GM23338 (cell line): ENCODE results near the gene ING1. TPM values are rescaled to one million over a fixed set of nuclear protein-coding genes. Genes with fewer than 3 reads are reported as not detected.

Source experiments
- ATAC-seq: fragments of 200-7000 bp; cut with Tn5 transposase; 3 replicates; pipeline ENCODE4 v1.9.1; 2020
- DNase-seq: peaks from one replicate; pipeline ENCODE4 v3.0.0-alpha.2; 2015; ENCODE audit warnings: low spot score
- H2AFZ ChIP-seq: fragments of 200-600 bp; sonication (generic); 2 replicates; pipeline ENCODE4 v1.8.0; 2016; ENCODE audit warnings: antibody characterized with exemption, mild to moderate bottlenecking, moderate library complexity
- H3F3A ChIP-seq: fragments of 200-600 bp; sonication (generic); replicated peaks from 2 replicates; pipeline ENCODE4 v1.8.0; 2017; ENCODE audit warnings: antibody characterized with exemption, mixed run types, low read depth
- H3K27ac ChIP-seq: fragments of 200-600 bp; sonication (generic); 2 replicates; pipeline ENCODE4 v1.6.1; 2016; ENCODE audit warnings: low read depth
- H3K27me3 ChIP-seq: fragments of 200-600 bp; sonication (generic); 2 replicates; pipeline ENCODE4 v1.8.0; 2016; ENCODE audit warnings: mild to moderate bottlenecking, mixed run types, moderate library complexity; ENCODE audit not compliant: insufficient read depth
- H3K36me3 ChIP-seq: fragments of 200-600 bp; sonication (generic); 2 replicates; pipeline ENCODE4 v1.8.0; 2016; ENCODE audit warnings: mild to moderate bottlenecking; ENCODE audit not compliant: insufficient read depth
- H3K4me1 ChIP-seq: fragments of 200-600 bp; sonication (generic); 2 replicates; pipeline ENCODE4 v1.8.0; 2016; ENCODE audit warnings: mild to moderate bottlenecking, moderate library complexity; ENCODE audit not compliant: insufficient read depth
- H3K4me2 ChIP-seq: fragments of 200-600 bp; sonication (generic); 2 replicates; pipeline ENCODE4 v1.7.1; 2017; ENCODE audit warnings: mixed run types
- H3K4me3 ChIP-seq: fragments of 200-600 bp; sonication (generic); 2 replicates; pipeline ENCODE4 v1.6.1; 2016; ENCODE audit warnings: mixed run types
- H3K79me2 ChIP-seq: fragments of 200-600 bp; sonication (generic); replicated peaks from 2 replicates; pipeline ENCODE4 v1.8.0; 2017; ENCODE audit warnings: mild to moderate bottlenecking; ENCODE audit not compliant: insufficient read depth
- H3K9me2 ChIP-seq: fragments of 200-600 bp; sonication (generic); 2 replicates; pipeline ENCODE4 v1.8.0; 2017; ENCODE audit not compliant: insufficient read depth
- H4K20me1 ChIP-seq: fragments of 200-600 bp; sonication (generic); replicated peaks from 2 replicates; pipeline ENCODE4 v1.8.0; 2017; ENCODE audit warnings: mild to moderate bottlenecking; ENCODE audit not compliant: insufficient read depth
- H3K27ac Mint-ChIP-seq: 2 replicates; pipeline ENCODE4 v1.8.0; 2020; ENCODE audit warnings: inconsistent platforms, mild to moderate bottlenecking, moderate library complexity, mixed read lengths
- H3K27me3 Mint-ChIP-seq: 3 replicates; pipeline ENCODE4 v1.8.0; 2022; ENCODE audit warnings: low read depth, mild to moderate bottlenecking, moderate library complexity, mixed read lengths, inconsistent platforms; ENCODE audit not compliant: insufficient read depth, poor library complexity
- H3K36me3 Mint-ChIP-seq: 3 replicates; pipeline ENCODE4 v1.8.0; 2021; ENCODE audit warnings: low read depth, mild to moderate bottlenecking, inconsistent platforms, moderate library complexity, mixed read lengths
- H3K4me1 Mint-ChIP-seq: 3 replicates; pipeline ENCODE4 v1.8.0; 2020; ENCODE audit warnings: mild to moderate bottlenecking, inconsistent platforms, mixed read lengths
- H3K4me3 Mint-ChIP-seq: 3 replicates; pipeline ENCODE4 v1.8.0; 2021; ENCODE audit warnings: moderate library complexity, mild to moderate bottlenecking, inconsistent platforms, mixed read lengths
- H3K9me3 Mint-ChIP-seq: 3 replicates; pipeline ENCODE4 v1.8.0; 2020; ENCODE audit warnings: moderate library complexity, mild to moderate bottlenecking, inconsistent platforms, mixed read lengths
- CREB1 ChIP-seq: fragments of 250-450 bp; sonication (Bioruptor Pico); IDR thresholded peaks from 2 replicates; pipeline ENCODE4 v1.5.0; 2020; ENCODE audit warnings: low read depth, mild to moderate bottlenecking, moderate library complexity
- EZH2 ChIP-seq: fragments of 200-600 bp; sonication (generic); IDR thresholded peaks from one replicate; pipeline ENCODE4 v1.8.0; 2017; ENCODE audit warnings: antibody characterized with exemption, mild to moderate bottlenecking, low read depth; ENCODE audit not compliant: unreplicated experiment
- JUNB ChIP-seq: IDR thresholded peaks from one replicate; pipeline ENCODE4 v1.6.1; 2016; ENCODE audit warnings: antibody characterized with exemption; ENCODE audit not compliant: unreplicated experiment
- NANOG ChIP-seq: IDR thresholded peaks from 2 replicates; pipeline ENCODE4 v1.6.1; 2016; ENCODE audit warnings: antibody characterized with exemption, borderline replicate concordance
- POLR2AphosphoS5 ChIP-seq: IDR thresholded peaks from 2 replicates; pipeline ENCODE4 v1.6.1; 2016; ENCODE audit warnings: antibody characterized with exemption, low read depth
- polyA plus RNA-seq: library from polyadenylated mRNA; unstranded; fragments of >200 nt; fragmentation: Nextera tagmentation; extraction: Ambion mirVana; gene quantifications from 2 replicates; pipeline ENCODE4 v1.2.1, GENCODE V29; 2016
- total RNA-seq: library from RNA; depleted of rRNA; stranded (reverse); fragments of >200 nt; shearing (Covaris generic); gene quantifications from 2 replicates; pipeline ENCODE4 v1.2.3, GENCODE V29; 2014
- TF ChIP-seq, protein P1 (sequence below): IDR thresholded peaks from 2 replicates; pipeline ENCODE4 v1.6.1; 2016; ENCODE audit warnings: antibody characterized with exemption
- TF ChIP-seq, protein P2 (sequence below): IDR thresholded peaks from one replicate; pipeline ENCODE4 v1.6.1; 2018; ENCODE audit warnings: antibody characterized with exemption; ENCODE audit not compliant: unreplicated experiment
- TF ChIP-seq, protein P3 (sequence below): fragments of 250-450 bp; sonication (Bioruptor Pico); IDR thresholded peaks from 2 replicates; pipeline ENCODE4 v1.5.0; 2020; ENCODE audit warnings: mild to moderate bottlenecking, moderate library complexity
- TF ChIP-seq, protein P4 (sequence below), 2 experiments: fragments of 200-600 bp in 1 of 2; sonication (generic) in 1 of 2; conservative IDR thresholded peaks; 2 replicates each; pipeline versions ENCODE4 v1.5.1 to v1.6.1; 2016 to 2017; ENCODE audit warnings: antibody characterized with exemption in 2 of 2, low read depth in 2 of 2, mild to moderate bottlenecking in 2 of 2, moderate library complexity in 1 of 2

The ING1 gene
- total and polyA plus RNA-seq, 2 experiments from 2014 or later: 27.4 to 34.4 TPM

DNA sequence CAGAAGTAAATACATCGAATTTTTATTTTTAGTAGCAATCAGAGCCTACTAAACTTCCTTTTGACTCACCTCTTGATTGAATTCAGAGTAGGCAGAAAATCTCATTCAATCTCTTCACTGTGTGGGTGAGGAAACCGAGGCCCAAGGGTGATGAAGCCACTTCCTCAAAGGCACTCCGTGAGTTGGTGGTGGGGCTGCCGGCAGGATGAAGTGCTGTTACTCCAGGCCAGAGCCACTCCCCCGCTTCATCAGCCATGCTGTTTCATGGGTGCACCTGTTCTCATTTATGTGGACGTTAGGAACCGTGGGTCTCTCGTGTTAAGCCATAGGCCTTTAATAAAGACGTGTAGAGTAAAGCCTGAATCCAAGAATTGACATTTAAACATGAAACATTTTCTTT is 13.2 kb downstream of the ING1 start (continued):
- TF ChIP-seq, protein P1, sequence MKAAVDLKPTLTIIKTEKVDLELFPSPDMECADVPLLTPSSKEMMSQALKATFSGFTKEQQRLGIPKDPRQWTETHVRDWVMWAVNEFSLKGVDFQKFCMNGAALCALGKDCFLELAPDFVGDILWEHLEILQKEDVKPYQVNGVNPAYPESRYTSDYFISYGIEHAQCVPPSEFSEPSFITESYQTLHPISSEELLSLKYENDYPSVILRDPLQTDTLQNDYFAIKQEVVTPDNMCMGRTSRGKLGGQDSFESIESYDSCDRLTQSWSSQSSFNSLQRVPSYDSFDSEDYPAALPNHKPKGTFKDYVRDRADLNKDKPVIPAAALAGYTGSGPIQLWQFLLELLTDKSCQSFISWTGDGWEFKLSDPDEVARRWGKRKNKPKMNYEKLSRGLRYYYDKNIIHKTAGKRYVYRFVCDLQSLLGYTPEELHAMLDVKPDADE: no peak
- TF ChIP-seq POLR2AphosphoS5 (no peak), NANOG (no peak)

DNA sequence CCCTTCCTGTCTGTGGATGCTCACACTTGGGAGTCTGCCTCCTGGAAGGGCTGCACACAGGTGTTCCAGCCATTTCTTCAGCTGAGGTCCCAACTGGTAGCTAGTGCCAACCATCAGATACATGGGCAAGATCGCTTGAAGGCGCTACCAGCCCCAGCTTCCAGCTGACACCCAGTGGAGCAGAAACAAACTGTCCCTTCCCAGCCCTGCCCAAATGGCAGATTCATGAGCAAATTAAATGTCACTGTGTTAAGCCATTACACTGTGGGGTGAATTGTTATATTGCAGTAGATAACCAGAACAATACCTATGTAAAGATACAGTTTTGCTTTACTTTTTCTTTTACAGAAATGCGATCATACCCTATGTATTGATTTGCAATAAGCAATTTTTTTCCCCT is 17.6 kb downstream of the ING1 start:
- no peaks in the 10 kb centered on the region; the same call in 2 of the 3 replicates for H3K4me1 Mint-ChIP-seq
- no peak overlapping the region for H3K4me3 Mint-ChIP-seq
- Histone ChIP-seq H3K9me2 (peaks cover 6% of the 10 kb centered on the region; the same call in 1 of the 2 replicates), H3K79me2 (no peaks in the 10 kb centered on the region), H3K27ac (no peak overlapping the region), H3K4me2 (no peak overlapping the region), H3F3A (no peaks in the 10 kb centered on the region), H3K4me1 (no peaks in the 10 kb centered on the region), H2AFZ (no peak overlapping the region), H3K36me3 (no peaks in the 10 kb centered on the region), H4K20me1 (no peaks in the 10 kb centered on the region), H3K4me3 (no peak overlapping the region), H3K27me3 (no peaks in the 10 kb centered on the region)
- H3K27ac Mint-ChIP-seq: no peak overlapping the region
- ATAC-seq (no peak), DNase-seq (no peak)
- H3K27me3 Mint-ChIP-seq: peaks cover 3% of the 10 kb centered on the region
- TF ChIP-seq, protein P2, sequence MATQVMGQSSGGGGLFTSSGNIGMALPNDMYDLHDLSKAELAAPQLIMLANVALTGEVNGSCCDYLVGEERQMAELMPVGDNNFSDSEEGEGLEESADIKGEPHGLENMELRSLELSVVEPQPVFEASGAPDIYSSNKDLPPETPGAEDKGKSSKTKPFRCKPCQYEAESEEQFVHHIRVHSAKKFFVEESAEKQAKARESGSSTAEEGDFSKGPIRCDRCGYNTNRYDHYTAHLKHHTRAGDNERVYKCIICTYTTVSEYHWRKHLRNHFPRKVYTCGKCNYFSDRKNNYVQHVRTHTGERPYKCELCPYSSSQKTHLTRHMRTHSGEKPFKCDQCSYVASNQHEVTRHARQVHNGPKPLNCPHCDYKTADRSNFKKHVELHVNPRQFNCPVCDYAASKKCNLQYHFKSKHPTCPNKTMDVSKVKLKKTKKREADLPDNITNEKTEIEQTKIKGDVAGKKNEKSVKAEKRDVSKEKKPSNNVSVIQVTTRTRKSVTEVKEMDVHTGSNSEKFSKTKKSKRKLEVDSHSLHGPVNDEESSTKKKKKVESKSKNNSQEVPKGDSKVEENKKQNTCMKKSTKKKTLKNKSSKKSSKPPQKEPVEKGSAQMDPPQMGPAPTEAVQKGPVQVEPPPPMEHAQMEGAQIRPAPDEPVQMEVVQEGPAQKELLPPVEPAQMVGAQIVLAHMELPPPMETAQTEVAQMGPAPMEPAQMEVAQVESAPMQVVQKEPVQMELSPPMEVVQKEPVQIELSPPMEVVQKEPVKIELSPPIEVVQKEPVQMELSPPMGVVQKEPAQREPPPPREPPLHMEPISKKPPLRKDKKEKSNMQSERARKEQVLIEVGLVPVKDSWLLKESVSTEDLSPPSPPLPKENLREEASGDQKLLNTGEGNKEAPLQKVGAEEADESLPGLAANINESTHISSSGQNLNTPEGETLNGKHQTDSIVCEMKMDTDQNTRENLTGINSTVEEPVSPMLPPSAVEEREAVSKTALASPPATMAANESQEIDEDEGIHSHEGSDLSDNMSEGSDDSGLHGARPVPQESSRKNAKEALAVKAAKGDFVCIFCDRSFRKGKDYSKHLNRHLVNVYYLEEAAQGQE: no peak
- TF ChIP-seq JUNB (no peak), POLR2AphosphoS5 (no peak), EZH2 (no peak), CREB1 (CRISPR knock-in tag) (no peak)
- TF ChIP-seq, protein P3, sequence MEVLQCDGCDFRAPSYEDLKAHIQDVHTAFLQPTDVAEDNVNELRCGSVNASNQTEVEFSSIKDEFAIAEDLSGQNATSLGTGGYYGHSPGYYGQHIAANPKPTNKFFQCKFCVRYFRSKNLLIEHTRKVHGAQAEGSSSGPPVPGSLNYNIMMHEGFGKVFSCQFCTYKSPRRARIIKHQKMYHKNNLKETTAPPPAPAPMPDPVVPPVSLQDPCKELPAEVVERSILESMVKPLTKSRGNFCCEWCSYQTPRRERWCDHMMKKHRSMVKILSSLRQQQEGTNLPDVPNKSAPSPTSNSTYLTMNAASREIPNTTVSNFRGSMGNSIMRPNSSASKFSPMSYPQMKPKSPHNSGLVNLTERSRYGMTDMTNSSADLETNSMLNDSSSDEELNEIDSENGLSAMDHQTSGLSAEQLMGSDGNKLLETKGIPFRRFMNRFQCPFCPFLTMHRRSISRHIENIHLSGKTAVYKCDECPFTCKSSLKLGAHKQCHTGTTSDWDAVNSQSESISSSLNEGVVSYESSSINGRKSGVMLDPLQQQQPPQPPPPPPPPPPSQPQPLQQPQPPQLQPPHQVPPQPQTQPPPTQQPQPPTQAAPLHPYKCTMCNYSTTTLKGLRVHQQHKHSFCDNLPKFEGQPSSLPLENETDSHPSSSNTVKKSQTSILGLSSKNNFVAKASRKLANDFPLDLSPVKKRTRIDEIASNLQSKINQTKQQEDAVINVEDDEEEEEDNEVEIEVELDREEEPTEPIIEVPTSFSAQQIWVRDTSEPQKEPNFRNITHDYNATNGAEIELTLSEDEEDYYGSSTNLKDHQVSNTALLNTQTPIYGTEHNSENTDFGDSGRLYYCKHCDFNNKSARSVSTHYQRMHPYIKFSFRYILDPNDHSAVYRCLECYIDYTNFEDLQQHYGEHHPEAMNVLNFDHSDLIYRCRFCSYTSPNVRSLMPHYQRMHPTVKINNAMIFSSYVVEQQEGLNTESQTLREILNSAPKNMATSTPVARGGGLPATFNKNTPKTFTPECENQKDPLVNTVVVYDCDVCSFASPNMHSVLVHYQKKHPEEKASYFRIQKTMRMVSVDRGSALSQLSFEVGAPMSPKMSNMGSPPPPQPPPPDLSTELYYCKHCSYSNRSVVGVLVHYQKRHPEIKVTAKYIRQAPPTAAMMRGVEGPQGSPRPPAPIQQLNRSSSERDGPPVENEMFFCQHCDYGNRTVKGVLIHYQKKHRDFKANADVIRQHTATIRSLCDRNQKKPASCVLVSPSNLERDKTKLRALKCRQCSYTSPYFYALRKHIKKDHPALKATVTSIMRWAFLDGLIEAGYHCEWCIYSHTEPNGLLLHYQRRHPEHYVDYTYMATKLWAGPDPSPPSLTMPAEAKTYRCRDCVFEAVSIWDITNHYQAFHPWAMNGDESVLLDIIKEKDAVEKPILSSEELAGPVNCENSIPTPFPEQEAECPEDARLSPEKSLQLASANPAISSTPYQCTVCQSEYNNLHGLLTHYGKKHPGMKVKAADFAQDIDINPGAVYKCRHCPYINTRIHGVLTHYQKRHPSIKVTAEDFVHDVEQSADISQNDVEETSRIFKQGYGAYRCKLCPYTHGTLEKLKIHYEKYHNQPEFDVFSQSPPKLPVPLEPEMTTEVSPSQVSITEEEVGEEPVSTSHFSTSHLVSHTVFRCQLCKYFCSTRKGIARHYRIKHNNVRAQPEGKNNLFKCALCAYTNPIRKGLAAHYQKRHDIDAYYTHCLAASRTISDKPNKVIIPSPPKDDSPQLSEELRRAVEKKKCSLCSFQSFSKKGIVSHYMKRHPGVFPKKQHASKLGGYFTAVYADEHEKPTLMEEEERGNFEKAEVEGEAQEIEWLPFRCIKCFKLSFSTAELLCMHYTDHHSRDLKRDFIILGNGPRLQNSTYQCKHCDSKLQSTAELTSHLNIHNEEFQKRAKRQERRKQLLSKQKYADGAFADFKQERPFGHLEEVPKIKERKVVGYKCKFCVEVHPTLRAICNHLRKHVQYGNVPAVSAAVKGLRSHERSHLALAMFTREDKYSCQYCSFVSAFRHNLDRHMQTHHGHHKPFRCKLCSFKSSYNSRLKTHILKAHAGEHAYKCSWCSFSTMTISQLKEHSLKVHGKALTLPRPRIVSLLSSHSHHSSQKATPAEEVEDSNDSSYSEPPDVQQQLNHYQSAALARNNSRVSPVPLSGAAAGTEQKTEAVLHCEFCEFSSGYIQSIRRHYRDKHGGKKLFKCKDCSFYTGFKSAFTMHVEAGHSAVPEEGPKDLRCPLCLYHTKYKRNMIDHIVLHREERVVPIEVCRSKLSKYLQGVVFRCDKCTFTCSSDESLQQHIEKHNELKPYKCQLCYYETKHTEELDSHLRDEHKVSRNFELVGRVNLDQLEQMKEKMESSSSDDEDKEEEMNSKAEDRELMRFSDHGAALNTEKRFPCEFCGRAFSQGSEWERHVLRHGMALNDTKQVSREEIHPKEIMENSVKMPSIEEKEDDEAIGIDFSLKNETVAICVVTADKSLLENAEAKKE (CRISPR knock-in tag): no peak
- TF ChIP-seq, protein P1: no peak
- TF ChIP-seq, protein P4, sequence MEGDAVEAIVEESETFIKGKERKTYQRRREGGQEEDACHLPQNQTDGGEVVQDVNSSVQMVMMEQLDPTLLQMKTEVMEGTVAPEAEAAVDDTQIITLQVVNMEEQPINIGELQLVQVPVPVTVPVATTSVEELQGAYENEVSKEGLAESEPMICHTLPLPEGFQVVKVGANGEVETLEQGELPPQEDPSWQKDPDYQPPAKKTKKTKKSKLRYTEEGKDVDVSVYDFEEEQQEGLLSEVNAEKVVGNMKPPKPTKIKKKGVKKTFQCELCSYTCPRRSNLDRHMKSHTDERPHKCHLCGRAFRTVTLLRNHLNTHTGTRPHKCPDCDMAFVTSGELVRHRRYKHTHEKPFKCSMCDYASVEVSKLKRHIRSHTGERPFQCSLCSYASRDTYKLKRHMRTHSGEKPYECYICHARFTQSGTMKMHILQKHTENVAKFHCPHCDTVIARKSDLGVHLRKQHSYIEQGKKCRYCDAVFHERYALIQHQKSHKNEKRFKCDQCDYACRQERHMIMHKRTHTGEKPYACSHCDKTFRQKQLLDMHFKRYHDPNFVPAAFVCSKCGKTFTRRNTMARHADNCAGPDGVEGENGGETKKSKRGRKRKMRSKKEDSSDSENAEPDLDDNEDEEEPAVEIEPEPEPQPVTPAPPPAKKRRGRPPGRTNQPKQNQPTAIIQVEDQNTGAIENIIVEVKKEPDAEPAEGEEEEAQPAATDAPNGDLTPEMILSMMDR (conservative IDR thresholded peaks at IDR 0.05; ENCODE audit: low read depth in 2 of 2): no peak
- no peaks in the 10 kb centered on the region; the same call in 2 of the 3 replicates for H3K36me3 Mint-ChIP-seq
- H3K9me3 Mint-ChIP-seq: no peaks in the 10 kb centered on the region; the same call in 2 of the 3 replicates
